ENCODE results near the gene GRK5. TPM values are rescaled to one million over a fixed set of nuclear protein-coding genes. Genes with fewer than 3 reads are reported as not detected.

The GRK5 gene
- total RNA-seq, 2 donors from 2014 or later, result 3.4 to 4.9 TPM

DNA sequence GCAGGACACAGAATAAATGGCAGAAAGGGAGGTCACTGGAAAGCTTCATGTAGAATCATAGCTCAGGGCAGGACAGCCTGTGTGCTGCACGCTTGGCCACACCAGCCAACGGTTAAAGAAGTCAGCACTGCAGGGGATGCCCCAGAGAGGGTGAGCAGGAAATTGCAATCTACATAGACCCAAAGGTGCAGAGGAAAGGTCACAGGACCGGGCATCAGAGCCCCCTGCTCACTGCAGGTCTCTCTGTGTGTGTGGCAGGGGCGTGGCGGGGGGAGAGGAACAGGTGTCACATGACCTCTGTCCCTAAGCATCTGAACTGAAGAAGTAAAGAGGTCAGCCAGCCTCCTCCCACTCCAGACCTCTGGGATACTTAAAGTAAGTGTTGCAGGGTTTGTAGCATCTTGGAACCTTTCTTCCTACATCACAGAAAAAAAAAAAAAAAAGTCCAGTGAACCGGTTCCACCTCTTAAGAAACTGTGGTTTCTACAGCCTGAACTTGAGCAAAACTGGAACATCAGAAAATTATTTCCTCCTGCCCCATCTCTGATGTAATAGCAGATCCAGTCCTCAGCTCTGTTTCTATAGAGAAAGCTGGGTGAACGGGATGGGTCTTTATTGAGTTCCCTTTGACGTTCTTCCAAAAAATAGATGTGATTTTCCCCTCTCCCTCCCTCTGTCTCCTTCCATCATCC is 270.9 kb downstream of the GRK5 start:
- Histone ChIP-seq H3K27me3 (no peaks in the 10 kb centered on the region), H3K4me3 (no peak overlapping the region), H3K9me3 (no peaks in the 10 kb centered on the region), H3K36me3 (replicated peaks in 1 of 2; ENCODE audit: insufficient read depth in 1 of 2, low read depth in 2 of 2) (no peaks in the 10 kb centered on the region), H3K27ac (no peak overlapping the region), H3K4me1 (no peaks in the 10 kb centered on the region)
- no peak for TF ChIP-seq POLR2A (IDR thresholded peaks at IDR 0.05)
- TF ChIP-seq, protein P1, sequence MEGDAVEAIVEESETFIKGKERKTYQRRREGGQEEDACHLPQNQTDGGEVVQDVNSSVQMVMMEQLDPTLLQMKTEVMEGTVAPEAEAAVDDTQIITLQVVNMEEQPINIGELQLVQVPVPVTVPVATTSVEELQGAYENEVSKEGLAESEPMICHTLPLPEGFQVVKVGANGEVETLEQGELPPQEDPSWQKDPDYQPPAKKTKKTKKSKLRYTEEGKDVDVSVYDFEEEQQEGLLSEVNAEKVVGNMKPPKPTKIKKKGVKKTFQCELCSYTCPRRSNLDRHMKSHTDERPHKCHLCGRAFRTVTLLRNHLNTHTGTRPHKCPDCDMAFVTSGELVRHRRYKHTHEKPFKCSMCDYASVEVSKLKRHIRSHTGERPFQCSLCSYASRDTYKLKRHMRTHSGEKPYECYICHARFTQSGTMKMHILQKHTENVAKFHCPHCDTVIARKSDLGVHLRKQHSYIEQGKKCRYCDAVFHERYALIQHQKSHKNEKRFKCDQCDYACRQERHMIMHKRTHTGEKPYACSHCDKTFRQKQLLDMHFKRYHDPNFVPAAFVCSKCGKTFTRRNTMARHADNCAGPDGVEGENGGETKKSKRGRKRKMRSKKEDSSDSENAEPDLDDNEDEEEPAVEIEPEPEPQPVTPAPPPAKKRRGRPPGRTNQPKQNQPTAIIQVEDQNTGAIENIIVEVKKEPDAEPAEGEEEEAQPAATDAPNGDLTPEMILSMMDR (IDR thresholded peaks at IDR 0.05), result no peak
- DNase-seq, result no peak
- 45 to 54% methylated on average over 8 of the region's 8 CpGs for WGBS, 2 donors
- ATAC-seq, result no peak
- intact Hi-C loops (cut with DNase I), result no loop called here

DNA sequence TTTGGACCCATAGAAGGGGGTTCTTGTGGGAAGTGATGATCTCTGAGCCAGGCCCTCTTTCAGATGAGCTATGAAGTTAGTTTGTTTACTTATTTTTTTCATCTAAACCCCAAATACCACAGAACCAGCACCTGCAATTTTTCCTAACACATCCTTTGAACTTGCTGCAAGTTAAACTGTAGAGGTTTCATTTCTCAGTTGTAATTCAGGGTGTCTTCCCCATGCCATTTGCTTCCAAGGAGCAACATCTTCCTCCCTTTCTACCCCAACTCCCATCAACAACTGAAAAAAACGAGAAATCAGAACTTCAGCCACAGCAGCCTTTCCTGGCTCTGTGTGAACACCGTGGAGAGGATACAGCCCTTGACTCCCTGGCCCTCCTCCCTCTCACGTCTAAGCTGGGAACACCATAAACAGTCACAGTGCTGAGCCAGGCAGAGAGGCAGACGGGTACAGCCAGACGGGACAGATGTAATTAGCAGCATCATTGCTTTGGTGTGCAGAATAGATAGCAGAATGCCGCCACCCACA is 271.5 kb downstream of the GRK5 start:
- intact Hi-C loops (cut with DNase I), result no loop called here
- H3K4me1 ChIP-seq, result no peaks in the 10 kb centered on the region
- no peak overlapping the region for H3K27ac ChIP-seq
- no peak for ATAC-seq
- TF ChIP-seq, protein P1 (IDR thresholded peaks at IDR 0.05), result no peak
- TF ChIP-seq POLR2A (IDR thresholded peaks at IDR 0.05), result no peak
- 35 to 42% methylated on average over 6 of the region's 6 CpGs for WGBS, 2 donors
- no peak overlapping the region for H3K4me3 ChIP-seq
- DNase-seq, result no peak
- no peaks in the 10 kb centered on the region for H3K36me3 ChIP-seq (replicated peaks in 1 of 2; ENCODE audit: insufficient read depth in 1 of 2, low read depth in 2 of 2)
- H3K27me3 ChIP-seq, result no peaks in the 10 kb centered on the region
- no peaks in the 10 kb centered on the region for H3K9me3 ChIP-seq

DNA sequence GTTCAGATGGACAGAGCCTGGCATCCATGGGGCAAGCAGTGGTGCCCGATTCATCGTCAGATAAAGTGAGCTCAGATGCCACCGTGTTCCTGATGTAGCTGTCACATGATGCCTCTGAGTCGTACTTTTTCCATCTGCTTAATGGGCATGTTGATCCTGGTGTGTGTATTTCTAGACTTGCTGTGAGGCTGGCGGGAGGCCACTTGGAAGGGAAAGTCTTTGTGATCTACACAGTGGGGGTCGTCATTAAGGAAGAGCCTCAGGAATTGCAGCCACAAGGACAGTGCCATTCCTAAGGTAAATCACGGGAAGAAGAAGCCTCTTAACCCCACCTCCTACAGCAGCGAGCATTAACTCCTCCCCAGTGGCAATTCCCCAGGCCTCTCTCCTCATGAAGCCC is 272.2 kb downstream of the GRK5 start:
- intact Hi-C loops (cut with DNase I), result no loop called here
- DNase-seq, result no peak
- no peak for TF ChIP-seq POLR2A (IDR thresholded peaks at IDR 0.05)
- TF ChIP-seq, protein P1 (IDR thresholded peaks at IDR 0.05), result no peak
- H3K4me3 ChIP-seq, result no peak overlapping the region
- H3K27ac ChIP-seq, result no peak overlapping the region
- 43 to 48% methylated on average over 5 to 8 of the region's 8 CpGs for WGBS, 2 donors
- no peaks in the 10 kb centered on the region for H3K9me3 ChIP-seq
- H3K4me1 ChIP-seq, result no peaks in the 10 kb centered on the region
- H3K27me3 ChIP-seq, result no peaks in the 10 kb centered on the region
- no peaks in the 10 kb centered on the region for H3K36me3 ChIP-seq (replicated peaks in 1 of 2; ENCODE audit: insufficient read depth in 1 of 2, low read depth in 2 of 2)
- ATAC-seq, result no peak

DNA sequence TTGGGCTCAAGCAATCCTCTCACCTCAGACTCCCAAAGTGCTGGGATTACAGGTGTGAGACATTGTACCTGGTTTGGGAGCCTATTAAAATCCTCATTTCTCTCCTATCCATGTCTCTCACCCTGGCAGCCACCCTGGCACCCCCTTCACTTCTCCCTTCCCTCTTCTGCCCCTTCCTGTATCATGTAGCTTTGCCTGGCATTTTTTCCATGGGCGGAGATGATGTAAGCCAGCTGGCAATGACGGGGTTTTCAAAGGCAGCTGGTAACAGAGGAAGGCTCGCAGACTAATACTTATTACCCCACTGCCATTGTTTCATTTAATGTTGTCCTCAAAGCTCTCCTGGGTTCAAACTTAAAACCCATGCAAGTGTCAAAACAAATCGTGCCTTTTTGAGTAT is 273.3 kb downstream of the GRK5 start:
- no peak for DNase-seq
- intact Hi-C loops (cut with DNase I), result no loop called here

More for the DNA sequence above, 273.3 kb downstream of the GRK5 start:
- H3K4me1 ChIP-seq, result no peaks in the 10 kb centered on the region
- H3K27me3 ChIP-seq, result no peaks in the 10 kb centered on the region
- no peaks in the 10 kb centered on the region for H3K36me3 ChIP-seq (replicated peaks in 1 of 2; ENCODE audit: insufficient read depth in 1 of 2, low read depth in 2 of 2)
- H3K9me3 ChIP-seq, result no peaks in the 10 kb centered on the region
- H3K4me3 ChIP-seq, result no peak overlapping the region
- WGBS, 2 donors, result 54 to 58% methylated on average over 4 of the region's 4 CpGs
- TF ChIP-seq POLR2A (IDR thresholded peaks at IDR 0.05), result no peak
- TF ChIP-seq, protein P1 (IDR thresholded peaks at IDR 0.05), result no peak
- no peak overlapping the region for H3K27ac ChIP-seq
- no peak for ATAC-seq
